ENCODE measurements around the gene PHLPP1. TPM values are rescaled to one million over a fixed set of nuclear protein-coding genes. Genes with fewer than 3 reads are reported as not detected.

Gene PHLPP1
- total RNA-seq, 2 donors from 2014 or later, result 8.1 to 11.6 TPM

GRCh38 chr18:62967089-62967488, 251.7 kb downstream of the PHLPP1 start:
- no peak overlapping the region for H3K4me3 ChIP-seq
- DNase-seq (ENCODE audit: low spot score) (no peak), ATAC-seq (ENCODE audit: insufficient number of reproducible peaks, low FRiP score, low read depth) (no peak)
- no peak overlapping the region for H3K27ac ChIP-seq
- no peak for TF ChIP-seq CTCF (IDR thresholded peaks at IDR 0.05)
- no peaks in the 10 kb centered on the region for H3K36me3 ChIP-seq
- no peaks in the 10 kb centered on the region for H3K4me1 ChIP-seq (ENCODE audit: control insufficient read depth in 1 of 2, low read depth in 2 of 2)
- no peaks in the 10 kb centered on the region for H3K9me3 ChIP-seq
- no peaks in the 10 kb centered on the region for H3K27me3 ChIP-seq (replicated peaks; ENCODE audit: insufficient read depth)

GRCh38 chr18:62973689-62974088, 258.3 kb downstream of the PHLPP1 start:
- DNase-seq (ENCODE audit: low spot score) (no peak), ATAC-seq (ENCODE audit: insufficient number of reproducible peaks, low FRiP score, low read depth) (no peak)
- TF ChIP-seq CTCF (IDR thresholded peaks at IDR 0.05), result no peak
- H3K4me1 ChIP-seq (ENCODE audit: control insufficient read depth in 1 of 2, low read depth in 2 of 2), result no peaks in the 10 kb centered on the region
- no peak overlapping the region for H3K27ac ChIP-seq
- no peaks in the 10 kb centered on the region for H3K27me3 ChIP-seq (replicated peaks; ENCODE audit: insufficient read depth)
- H3K9me3 ChIP-seq, result no peaks in the 10 kb centered on the region
- H3K36me3 ChIP-seq, result peaks cover 11% of the 10 kb centered on the region
- no peak overlapping the region for H3K4me3 ChIP-seq

GRCh38 chr18:62974388-62974787, 259.0 kb downstream of the PHLPP1 start:
- H3K27ac ChIP-seq, result no peak overlapping the region
- H3K36me3 ChIP-seq, result peaks cover 13% of the 10 kb centered on the region
- no peak for TF ChIP-seq CTCF (IDR thresholded peaks at IDR 0.05)
- H3K4me3 ChIP-seq, result no peak overlapping the region
- H3K27me3 ChIP-seq (replicated peaks; ENCODE audit: insufficient read depth), result no peaks in the 10 kb centered on the region
- ATAC-seq (ENCODE audit: insufficient number of reproducible peaks, low FRiP score, low read depth) (no peak), DNase-seq (ENCODE audit: low spot score) (no peak)
- no peaks in the 10 kb centered on the region for H3K9me3 ChIP-seq
- no peaks in the 10 kb centered on the region for H3K4me1 ChIP-seq (ENCODE audit: control insufficient read depth in 1 of 2, low read depth in 2 of 2)

GRCh38 chr18:62974928-62975675, 259.8 kb downstream of the PHLPP1 start:
- ATAC-seq (ENCODE audit: insufficient number of reproducible peaks, low FRiP score, low read depth) (no peak), DNase-seq (ENCODE audit: low spot score) (no peak)
- H3K4me3 ChIP-seq, result no peak overlapping the region
- no peaks in the 10 kb centered on the region for H3K9me3 ChIP-seq
- H3K36me3 ChIP-seq, result peaks cover 13% of the 10 kb centered on the region
- H3K27ac ChIP-seq, result no peak overlapping the region
- no peak for TF ChIP-seq CTCF (IDR thresholded peaks at IDR 0.05)
- H3K4me1 ChIP-seq (ENCODE audit: control insufficient read depth in 1 of 2, low read depth in 2 of 2), result no peaks in the 10 kb centered on the region
- no peaks in the 10 kb centered on the region for H3K27me3 ChIP-seq (replicated peaks; ENCODE audit: insufficient read depth)

GRCh38 chr18:62975785-62976184, 260.4 kb downstream of the PHLPP1 start:
- H3K27me3 ChIP-seq (replicated peaks; ENCODE audit: insufficient read depth), result no peaks in the 10 kb centered on the region
- DNase-seq (ENCODE audit: low spot score) (no peak), ATAC-seq (ENCODE audit: insufficient number of reproducible peaks, low FRiP score, low read depth) (no peak)
- no peak overlapping the region for H3K4me3 ChIP-seq
- no peaks in the 10 kb centered on the region for H3K9me3 ChIP-seq
- no peaks in the 10 kb centered on the region for H3K4me1 ChIP-seq (ENCODE audit: control insufficient read depth in 1 of 2, low read depth in 2 of 2)
- no peak overlapping the region for H3K27ac ChIP-seq
- no peak for TF ChIP-seq CTCF (IDR thresholded peaks at IDR 0.05)
- H3K36me3 ChIP-seq, result peaks cover 13% of the 10 kb centered on the region

All from thoracic aorta (tissue), 2 donors.